Stimulated activated CD4-positive, alpha-beta T cell treated with anti-CD3 and anti-CD28 coated beads, TNF-alpha, amount 100 ng/mL, for 4 hours (primary cell): ENCODE measurements around the gene KCNJ4.
"Not testable (repeated sequence)": the region's sequence is repeated elsewhere in the genome, so short reads cannot be mapped to it uniquely, and the experiment has no call there.

ENCODE experiments used
- DNase-seq, 3 experiments: peaks; one replicate each; pipeline ENCODE4 v3.0.0-alpha.2; 2020; ENCODE audit warnings: low read depth in 3 of 3

The KCNJ4 gene

DNA sequence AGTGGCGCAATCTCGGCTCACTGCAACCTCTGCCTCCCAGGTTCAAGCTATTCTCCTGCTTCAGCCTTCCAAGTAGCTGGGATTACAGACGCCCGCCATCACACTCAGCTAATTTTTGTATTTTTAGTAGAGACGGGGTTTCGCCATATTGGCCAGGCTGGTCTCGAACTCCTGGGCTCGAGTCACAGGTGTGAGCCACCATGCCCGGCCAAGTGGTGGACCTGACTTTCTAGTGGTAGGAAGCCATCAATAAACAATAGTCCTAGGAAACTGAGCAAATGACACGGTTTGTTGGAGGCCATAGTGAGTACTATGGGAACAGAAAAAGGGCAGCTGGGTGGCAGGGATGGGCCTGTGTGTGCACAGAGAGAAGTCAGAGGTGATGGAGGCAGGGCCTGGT lies 15.2 kb upstream of the KCNJ4 start:
- DNase-seq: not testable (repeated sequence)

DNA sequence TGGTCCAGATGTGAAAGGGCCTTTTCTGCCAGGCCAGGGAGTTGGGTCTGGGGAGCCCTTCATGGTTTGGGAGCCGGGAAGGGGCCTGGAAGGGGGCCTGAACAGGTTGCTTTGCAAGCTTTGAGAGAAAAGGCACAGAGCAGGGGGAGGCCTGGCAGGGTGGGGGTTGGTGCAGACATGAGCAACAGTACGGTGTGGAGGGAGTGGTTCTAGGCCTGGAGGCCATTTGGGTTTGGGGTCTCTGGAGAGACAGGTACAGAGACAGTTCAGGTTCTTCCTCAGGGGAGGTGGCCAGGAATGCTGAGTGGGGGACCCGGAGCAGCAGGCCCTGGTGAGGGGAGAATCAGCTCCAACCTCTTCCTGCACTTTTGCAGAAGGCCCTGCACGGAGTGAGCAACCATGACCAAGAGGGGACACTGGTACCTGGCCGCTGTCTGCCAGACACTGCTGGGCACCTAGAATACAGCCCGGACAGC lies 14.3 kb upstream of the KCNJ4 start:
- no peak for DNase-seq

DNA sequence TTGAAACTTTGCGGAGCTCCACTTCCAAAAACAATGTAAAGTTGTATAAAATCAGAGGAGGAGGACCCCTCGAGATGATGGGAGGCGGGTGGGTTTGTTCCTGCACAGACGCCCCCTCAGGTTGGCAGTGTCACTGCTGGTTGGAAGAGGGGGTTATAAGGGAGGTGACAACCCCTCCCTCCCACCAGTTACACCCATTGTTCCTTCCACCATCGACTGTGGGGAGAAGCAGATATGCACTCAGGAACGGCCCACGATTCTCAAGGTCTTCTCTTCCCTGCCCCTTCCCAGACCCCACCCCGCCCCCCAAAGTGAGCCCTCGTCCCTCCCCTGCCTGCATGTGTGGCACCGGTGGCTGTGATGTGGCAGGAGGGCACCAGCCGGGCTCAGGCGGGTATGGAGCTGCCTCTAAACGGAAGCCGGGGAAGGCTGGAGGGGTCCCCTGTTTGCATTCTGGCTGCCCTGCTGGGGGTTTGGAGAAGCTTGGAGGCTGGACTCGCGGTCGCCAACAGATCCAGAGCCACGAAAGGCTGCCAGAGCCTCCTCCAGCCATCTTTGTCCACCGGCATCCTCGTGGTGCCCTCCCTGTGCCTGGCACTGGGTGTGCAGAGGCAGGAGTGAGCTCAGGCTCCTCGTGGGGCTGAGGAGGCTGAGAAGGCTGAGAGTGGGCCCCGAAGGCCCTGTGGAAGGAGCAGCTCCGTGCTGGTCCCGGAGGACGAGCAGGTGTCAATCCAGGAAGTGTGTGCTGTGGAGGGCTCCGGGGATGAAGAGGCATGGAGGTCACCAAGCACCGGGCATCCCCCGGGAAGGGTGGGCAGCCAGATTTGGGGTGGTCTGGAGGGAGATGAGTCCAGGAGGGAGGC lies 13.7 kb upstream of the KCNJ4 start:
- DNase-seq: no peak

DNA sequence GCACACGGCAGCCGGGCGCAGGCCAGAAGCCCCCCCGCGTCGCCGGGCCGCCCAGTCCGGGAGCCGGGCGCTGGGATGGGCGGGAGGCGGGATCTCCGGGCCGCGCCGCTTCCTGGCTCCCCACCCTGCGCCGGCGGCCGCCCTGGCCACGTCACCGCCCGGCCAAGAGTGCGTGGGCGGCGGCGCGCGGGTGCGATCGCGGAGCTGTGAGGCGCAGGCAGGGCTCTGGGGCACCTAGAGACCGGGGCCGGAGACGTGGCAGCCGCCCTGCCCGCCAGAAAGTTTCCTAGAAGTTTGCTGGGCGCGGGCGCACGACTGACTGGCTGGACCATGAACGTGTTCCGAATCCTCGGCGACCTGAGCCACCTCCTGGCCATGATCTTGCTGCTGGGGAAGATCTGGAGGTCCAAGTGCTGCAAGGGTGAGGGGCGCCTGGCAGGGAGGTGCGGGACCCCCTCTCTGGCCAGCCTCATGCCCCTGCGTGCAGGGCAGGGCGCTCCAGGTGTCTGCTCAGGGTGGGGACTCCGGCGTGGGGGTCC lies 13.0 kb upstream of the KCNJ4 start, which contains the start of gene KDELR3:
TSS of gene KDELR3 (plus strand) at position 193 of the 539 bp plus-strand sequence. CDS start at position 331, 138 bp downstream.
- no peak for DNase-seq

DNA sequence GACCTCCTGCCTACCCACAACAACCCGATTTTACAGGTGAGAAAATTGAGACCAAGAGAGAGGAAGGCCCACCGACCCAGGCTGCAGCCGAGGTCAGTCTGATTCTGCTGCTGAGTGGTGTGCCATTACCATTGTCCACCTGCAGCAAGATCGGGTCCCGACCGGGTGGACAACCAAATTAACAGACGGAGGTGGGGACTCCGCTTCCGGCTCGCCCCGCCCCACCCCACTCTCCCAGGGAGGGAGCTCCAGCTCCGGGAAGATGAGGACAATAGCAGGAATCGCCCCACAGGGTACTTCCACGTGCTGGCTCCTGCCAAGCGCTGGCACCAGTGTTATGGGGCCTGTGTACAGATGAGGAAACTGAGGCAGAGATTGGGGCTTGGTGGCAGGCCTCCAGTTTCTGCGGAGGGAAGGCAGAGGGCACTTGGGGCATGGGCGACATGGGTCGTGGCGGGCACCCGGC lies 12.5 kb upstream of the KCNJ4 start:
- no peak for DNase-seq

DNA sequence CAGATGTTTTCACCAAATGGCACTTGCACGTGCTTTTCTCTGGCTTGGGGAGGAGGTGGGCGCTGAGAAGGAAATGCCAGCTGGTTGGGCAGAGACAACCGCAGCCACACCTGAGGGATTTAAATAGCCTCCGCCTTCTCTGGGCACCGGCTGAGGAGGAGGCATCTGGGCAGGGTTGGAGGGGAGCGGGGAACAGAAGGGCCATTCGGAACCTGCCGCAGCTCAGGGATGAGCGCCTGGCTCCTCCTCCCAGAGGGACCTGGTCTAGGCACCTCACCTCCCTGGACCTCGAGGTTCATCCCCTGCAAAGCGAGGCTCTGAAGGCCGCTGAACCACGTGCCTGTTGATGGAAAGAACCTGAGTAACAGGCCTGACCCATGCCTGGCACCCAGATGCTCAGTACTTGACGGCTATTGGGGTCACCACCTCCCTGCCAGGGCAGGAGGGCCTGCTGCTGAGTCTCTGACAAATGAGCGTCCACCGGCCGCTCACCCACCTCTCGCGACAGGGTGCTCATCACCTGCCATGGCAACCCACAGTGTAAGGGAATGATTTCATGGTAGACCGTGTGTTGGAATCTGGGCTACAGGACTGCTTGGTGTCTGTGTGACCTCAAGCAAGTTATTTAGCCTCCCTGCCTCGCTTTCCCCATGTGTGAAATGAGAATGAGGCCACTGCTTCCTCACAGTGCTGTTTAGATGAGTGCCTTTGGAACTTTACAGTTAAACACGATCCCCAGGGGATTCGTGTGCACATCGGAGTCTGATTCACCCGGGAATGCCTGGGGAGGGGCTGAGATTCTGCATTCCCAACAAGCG lies 10.9 kb upstream of the KCNJ4 start:
- DNase-seq: no peak

DNA sequence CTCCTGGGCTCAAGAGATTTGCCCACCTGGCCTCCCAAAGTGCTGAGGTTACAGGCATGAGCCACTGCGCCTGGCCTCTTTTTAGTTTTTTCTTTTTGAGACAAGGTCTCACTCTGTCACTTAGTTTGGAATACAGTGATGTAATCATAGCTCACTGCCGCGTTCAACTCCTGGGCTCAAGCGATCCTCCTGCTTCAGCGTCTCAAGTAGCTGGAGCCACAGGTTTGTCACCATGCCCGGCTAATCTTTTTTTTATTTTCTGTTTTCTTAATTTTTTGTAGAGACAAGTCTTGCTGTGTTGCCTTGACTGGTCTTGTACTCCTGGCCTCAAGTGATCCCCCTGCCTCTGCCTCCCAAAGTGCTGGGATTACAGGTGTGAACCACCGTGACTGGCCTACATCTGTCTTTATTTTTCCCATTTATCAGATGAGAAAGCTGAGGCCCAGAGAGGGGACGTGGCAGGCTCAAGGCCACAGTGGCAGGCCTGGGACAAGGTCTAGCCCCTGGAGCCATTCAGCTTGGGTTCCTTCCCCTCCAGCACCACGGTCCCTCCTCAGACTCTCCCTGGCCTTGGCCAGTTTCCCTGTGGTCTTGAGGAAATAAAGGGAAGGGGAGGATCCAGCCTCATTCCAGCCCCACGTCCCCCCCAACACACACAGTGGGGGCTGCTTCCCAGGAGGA lies 10.1 kb upstream of the KCNJ4 start:
- no peak for DNase-seq

DNA sequence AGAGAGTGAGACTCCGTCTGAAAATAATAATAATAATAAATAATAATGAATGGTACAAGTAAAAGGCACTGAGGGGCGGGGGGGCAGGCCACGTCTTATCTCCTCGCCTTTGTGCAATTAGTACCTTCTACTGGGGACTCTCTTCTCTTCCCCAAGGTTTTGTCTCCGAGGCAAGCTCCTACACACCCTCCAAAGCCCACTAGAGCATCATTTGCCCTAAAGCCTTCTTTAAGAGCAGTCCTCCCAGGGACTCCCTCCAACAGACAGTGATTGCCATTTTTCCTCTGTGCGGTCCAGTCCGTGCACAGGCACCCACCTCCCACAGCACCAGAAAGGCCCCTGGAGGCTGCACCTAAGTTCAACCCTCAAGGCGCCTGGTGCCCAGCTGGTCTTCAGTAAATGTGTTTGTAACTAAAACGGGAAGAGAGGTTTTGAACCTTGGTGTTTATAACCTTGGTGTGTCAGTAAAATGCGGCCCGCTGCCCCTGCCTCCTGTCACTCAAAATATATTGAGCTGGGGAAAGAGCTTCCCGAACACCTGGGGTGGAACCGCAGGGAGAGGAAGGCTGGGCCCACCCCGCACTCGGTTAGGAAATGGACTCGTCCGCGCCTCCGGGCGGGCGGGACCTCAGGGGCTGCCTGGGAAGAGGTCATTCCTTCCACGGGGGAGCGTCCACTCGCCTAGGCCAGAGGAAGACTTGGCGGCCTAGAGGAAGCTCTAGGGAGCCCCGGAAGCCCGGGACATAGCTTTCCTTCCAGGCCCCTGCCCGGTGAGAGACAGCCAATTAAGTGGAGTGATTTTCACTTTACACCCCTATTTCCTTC lies 8.2 kb upstream of the KCNJ4 start:
- no peak for DNase-seq

DNA sequence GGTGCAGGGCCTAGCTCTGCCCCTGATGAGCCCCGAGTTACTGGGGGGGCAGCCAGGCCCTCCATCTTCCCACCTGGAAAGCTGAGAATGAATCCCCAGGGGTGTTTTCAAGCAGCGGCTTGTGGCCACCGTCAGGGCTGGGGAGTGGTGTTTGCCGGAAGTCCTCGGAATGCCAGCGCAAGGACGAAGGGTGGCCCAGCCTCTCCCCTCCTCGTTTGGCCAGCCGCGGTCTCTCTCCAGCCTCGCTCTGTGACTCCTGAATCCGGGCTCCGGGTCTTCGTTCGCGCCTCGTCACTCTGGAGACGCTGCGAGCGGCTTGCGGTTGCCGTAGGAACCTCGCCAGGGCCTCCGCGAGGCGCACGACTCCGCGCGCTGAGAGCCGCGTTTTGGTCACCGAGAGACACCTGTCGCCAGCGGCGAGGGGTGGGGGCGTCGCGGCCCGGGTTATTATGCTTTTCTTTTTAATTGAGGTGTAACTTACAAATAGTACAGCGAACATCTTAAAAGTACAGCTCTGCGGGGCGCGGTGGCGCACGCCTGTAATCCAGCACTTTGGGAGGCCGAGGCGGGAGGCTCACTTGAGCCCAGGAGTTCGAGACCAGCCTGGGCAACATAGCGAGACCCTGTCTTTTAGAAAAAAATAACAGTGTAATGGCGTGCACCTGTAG lies 6.5 kb upstream of the KCNJ4 start:
- peak in 1 of 3 experiments; percentile 11 for DNase-seq

DNA sequence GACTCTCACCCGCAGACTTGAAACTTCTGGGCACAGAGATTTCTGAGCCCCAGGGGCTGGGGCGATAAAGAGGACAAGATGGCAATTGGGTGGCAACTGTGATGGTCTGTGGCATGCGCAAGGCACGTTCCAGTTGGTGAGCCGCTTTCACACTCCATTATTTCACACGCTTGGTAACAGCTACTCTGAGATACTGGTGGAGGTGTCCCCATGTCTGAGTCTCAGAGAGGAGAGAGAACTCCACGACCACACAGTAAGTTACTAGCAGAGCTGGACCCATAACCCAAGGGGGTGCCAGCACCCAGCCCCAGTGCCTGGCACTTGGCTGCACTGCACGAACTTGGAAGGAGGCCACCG lies 6.0 kb upstream of the KCNJ4 start:
- no peak for DNase-seq

DNA sequence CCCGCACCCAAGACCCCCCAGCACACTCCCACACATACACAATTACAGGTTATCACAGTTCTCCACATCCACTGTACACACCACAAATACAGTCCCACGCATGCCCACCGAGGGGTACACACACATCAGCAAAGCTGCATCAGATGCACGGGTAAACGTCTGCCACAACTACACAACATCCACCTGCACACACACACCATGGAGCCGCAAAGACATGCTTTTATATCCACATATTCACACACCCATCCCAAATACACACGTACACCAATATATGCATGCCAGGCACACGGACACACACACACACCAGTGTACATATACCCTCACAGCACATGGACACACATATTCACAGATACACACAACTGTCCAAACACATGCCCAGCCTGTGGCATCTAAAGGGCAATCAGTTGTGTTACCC lies 5.4 kb upstream of the KCNJ4 start:
- no peak for DNase-seq

DNA sequence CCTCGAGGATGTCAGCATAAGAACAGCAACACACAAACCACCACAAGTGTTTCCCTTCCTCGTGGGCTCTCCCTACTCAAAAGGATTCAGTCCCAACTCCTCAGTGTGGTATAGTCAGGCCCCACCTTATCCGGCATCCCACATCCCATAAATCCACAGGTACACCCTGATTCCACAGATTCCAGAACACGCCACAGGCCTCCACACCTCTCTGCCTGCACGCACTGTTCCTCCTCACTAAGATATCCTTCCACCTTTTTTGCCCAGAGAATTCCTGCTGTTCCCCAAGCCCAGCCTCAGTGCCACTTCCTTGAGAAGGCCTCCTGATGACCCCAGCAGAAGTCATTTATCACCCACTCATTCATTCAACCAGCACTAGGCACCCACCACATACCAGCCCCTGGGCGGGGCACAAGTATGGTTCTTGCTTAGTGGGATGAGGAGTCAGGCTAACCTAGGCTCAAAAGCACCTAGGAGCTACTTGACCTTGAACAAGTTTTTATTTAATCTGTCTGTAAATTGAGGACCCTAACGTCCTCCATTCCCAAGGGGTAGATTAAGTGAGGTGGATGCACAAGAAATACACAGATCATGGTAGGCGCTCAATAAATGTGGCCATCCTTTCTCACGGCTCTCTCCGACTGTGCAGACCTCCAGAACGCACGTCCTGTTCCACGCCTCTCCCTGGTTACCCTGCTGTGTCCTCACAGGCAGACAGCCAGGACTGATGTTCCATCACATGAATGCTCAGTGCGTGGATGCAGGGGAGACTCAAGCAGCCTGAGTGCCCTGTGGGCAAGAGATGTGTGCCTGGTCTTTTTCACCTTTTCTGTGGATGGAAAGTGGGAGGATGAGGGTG lies 2.1 kb upstream of the KCNJ4 start:
- DNase-seq: no peak

DNA sequence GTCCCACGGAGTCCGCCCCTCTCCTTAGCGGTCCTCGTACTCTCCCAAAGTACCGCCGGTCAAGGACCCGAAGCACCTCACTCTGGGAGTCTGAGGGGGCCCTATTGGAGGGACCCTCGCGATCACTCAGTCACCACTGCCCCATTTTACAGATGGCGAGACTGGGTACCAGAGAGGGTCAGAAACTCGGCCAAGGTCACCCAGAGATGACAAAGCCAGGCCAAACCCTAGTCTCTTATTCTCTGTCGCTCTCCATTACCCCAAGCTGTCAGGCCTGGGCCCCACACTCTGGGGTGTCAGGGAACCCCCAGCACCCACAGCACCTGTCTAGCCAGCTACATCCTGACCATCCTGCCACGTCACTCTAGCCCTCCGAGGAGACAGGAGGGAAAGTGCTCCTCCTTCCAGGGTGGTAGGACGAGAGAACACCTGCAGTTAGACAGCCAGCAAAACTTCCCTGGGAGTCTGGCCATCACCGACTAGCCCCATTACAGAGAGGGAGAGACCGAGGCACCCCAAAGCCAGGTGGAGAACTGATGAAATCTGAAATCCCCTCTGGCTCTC lies 1.4 kb upstream of the KCNJ4 start:
- DNase-seq: no peak

DNA sequence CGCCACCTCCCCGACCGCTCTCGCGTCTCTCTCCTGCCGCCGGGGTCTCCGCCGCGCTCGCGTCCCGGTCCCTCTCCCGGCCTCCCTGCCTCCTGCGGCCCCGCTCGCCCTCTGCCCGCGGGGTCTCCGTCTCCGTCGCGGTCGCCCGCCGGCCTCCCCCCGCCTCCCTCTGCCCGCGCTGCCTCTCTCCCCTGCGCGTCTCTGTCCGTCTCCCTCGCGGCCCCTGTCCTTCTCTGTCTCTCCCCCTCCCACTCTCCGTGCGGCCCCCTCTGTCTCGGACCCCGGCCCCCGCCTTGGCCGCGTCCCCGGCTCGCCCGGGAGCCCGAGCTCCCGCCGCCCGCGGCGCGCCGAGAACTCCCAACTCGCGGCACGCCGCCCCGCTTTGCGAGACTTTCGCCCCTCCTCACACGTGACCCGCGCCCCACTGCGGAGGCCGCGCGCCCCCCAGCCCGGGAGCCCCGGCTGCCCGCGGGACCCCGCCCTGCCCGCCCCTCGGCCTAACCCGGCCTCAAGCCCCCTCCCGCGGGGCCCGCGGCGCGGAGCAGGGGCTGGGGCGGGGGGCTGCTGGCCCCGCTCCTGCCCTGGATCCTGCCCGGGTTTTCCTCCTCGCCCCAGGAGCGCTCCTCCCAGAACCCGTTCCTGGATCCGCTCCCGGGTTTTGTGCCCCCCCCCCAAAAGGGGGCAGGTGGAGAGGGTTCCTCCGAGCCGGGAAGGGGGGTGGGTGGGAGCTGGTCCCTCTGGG lies 702 bp upstream of the KCNJ4 start:
- DNase-seq: no peak

DNA sequence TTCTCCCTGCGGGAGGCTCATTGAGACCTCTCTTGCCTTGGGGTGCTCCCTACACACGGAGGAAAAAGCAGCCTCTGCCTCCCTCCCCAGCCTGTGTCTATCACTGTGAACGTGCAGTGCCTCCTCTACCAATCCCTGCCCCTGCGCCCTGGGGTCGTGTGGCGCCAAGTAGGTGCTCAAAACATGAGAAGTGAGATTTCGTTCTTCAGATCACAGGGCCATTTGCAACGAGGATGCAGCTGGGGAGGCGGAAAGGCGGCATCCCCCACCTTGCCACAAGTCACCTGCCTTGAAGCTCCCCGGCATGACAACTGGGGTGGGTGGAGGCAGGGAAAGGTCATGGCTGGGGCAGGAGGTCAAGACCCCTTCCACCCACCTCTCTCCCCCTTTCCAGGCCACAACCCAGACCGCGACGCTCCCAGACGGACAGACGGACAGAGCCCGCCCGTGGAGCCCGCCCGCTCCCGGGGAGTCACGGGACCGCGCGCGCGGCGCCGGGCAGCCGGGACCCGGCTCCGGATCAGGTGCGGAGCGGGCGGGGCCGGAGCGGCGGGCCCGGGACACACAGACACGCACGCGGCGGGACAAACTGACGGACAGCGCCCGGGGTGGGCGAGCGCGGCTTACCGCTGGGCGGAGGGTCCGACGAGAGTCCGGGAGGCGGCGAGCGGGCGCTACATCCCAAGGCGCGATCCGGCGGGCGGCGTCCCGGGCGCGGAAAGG lies 485 bp downstream of the KCNJ4 start:
- DNase-seq: no peak

DNA sequence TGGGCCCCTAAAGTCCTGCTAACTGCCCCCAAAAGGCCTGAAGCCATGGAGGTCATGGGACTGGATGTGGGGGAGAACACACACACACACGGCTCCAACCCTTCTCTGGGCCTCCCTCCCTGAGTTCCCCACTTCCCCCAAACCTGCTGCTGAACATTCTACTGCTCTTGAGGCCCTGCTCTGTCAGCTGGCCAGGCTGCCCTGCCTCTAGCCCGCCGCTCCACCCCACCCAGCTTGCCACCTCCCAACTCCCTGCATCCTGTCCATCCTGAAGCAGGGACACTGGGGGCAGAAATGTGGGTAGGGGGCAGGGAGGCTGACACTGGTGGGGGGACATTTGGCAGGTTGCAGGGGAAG lies 1.0 kb downstream of the KCNJ4 start:
- no peak for DNase-seq

DNA sequence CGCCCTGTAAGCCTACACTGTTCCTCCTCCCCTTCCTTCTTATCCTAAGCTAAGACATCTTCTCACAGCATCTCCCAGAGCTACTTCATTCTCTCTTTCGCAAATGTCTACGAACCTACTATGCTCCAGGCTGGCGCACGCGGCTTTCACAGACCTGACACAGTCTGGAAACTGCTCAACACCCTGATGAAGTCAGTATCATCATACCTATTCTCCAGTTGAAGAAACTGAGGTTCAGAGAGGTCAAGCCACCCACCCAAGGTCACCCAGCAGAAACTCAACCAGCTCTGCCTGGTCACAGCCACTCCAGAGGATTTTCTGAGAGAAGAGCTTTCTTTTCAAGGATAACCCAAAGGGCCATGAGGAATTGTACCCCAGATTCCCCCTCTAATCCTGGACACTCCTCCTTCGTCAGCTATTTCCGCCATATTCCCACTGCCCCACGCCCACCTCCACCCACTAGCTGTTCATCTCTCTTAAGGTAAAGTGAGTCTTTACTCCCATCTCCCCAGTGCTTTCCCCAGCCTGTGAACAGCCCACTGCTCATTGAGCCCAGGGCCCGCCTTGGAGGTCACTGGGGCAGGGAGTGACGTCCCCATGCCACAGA lies 1.8 kb downstream of the KCNJ4 start:
- DNase-seq: no peak
